ENCODE results near the gene IDUA.

GRCh38 chr4:986428-986878 lies 391 bp upstream of the IDUA start:
- TF ChIP-seq GATA2 (IDR thresholded peaks at IDR 0.05; ENCODE audit: low read depth, low read length), result no peak
- no peak for TF ChIP-seq GATA3 (IDR thresholded peaks at IDR 0.05; ENCODE audit: low read depth, low read length)

Measured in SH-SY5Y (cell line).